Neural progenitor cell (in vitro differentiated cells): ENCODE measurements around the gene PDGFRA.

ENCODE experiments used
- EZH2 ChIP-seq: fragments of 200-600 bp; sonication (generic); IDR thresholded peaks from 2 replicates; pipeline ENCODE4 v1.6.1; 2017; ENCODE audit warnings: antibody characterized with exemption, mild to moderate bottlenecking, moderate library complexity
- TF ChIP-seq, protein P1 (sequence below): fragments of 200-600 bp; sonication (generic); IDR thresholded peaks from 2 replicates; pipeline ENCODE4 v1.5.1; 2017; ENCODE audit warnings: antibody characterized with exemption, mild to moderate bottlenecking

DNA sequence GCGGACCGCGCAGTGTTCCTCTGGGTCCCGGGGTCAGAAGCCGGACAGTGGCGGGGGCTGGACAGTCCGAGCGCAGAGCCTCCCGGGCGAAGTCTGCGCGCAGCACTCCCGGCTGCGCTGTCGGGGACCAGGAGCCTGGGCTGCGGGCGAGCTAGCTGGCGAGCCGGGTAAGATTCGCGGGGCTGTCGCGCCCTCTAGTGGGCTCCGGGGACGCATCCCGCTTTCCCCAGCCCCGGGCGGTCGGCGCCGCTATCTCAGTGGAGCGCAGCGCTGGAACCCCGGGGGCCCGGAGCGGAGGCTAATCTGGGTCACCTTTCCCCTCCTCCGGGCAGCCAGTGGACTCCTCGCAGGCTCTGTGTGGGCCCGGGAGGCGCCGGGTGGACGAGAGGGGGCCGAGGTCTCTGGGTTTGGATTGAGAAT is 4.2 kb downstream of the PDGFRA start:
- TF ChIP-seq, protein P1, sequence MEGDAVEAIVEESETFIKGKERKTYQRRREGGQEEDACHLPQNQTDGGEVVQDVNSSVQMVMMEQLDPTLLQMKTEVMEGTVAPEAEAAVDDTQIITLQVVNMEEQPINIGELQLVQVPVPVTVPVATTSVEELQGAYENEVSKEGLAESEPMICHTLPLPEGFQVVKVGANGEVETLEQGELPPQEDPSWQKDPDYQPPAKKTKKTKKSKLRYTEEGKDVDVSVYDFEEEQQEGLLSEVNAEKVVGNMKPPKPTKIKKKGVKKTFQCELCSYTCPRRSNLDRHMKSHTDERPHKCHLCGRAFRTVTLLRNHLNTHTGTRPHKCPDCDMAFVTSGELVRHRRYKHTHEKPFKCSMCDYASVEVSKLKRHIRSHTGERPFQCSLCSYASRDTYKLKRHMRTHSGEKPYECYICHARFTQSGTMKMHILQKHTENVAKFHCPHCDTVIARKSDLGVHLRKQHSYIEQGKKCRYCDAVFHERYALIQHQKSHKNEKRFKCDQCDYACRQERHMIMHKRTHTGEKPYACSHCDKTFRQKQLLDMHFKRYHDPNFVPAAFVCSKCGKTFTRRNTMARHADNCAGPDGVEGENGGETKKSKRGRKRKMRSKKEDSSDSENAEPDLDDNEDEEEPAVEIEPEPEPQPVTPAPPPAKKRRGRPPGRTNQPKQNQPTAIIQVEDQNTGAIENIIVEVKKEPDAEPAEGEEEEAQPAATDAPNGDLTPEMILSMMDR = peak; percentile 64
- no peak for TF ChIP-seq EZH2
